Thyroid gland (tissue), 4 donors: ENCODE data around the gene ADAMTS15.

Experiments
- POLR2A ChIP-seq, 2 donors: fragments of 450-650 bp; IDR thresholded peaks; one replicate each; pipeline ENCODE4 v1.6.1; 2017; ENCODE audit warnings: antibody characterized with exemption in 2 of 2, mild to moderate bottlenecking in 2 of 2, moderate library complexity in 1 of 2
- TF ChIP-seq, protein P1 (sequence below), 6 experiments: fragments of 200-600 bp in 3 of 6; fragments of 450-650 bp in 3 of 6; sonication (generic) in 3 of 6; IDR thresholded peaks; one replicate each; pipeline ENCODE4 v1.5.1; 2016 to 2019; ENCODE audit warnings: antibody characterized with exemption in 6 of 6, mild to moderate bottlenecking in 2 of 6, inconsistent platforms in 1 of 6, moderate library complexity in 1 of 6

- TF ChIP-seq, protein P1, sequence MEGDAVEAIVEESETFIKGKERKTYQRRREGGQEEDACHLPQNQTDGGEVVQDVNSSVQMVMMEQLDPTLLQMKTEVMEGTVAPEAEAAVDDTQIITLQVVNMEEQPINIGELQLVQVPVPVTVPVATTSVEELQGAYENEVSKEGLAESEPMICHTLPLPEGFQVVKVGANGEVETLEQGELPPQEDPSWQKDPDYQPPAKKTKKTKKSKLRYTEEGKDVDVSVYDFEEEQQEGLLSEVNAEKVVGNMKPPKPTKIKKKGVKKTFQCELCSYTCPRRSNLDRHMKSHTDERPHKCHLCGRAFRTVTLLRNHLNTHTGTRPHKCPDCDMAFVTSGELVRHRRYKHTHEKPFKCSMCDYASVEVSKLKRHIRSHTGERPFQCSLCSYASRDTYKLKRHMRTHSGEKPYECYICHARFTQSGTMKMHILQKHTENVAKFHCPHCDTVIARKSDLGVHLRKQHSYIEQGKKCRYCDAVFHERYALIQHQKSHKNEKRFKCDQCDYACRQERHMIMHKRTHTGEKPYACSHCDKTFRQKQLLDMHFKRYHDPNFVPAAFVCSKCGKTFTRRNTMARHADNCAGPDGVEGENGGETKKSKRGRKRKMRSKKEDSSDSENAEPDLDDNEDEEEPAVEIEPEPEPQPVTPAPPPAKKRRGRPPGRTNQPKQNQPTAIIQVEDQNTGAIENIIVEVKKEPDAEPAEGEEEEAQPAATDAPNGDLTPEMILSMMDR (IDR thresholded peaks at IDR 0.05) = no peak
- TF ChIP-seq POLR2A (IDR thresholded peaks at IDR 0.05) = no peak
Observed at GRCh38 chr11:130404727-130405126, 43.7 kb upstream of the ADAMTS15 start.
